ENCODE data around the gene RET. TPM values are rescaled to one million over a fixed set of nuclear protein-coding genes. Genes with fewer than 3 reads are reported as not detected.

The RET gene
- total RNA-seq, 1 experiment from 2014 or later, result 21.4 TPM

DNA sequence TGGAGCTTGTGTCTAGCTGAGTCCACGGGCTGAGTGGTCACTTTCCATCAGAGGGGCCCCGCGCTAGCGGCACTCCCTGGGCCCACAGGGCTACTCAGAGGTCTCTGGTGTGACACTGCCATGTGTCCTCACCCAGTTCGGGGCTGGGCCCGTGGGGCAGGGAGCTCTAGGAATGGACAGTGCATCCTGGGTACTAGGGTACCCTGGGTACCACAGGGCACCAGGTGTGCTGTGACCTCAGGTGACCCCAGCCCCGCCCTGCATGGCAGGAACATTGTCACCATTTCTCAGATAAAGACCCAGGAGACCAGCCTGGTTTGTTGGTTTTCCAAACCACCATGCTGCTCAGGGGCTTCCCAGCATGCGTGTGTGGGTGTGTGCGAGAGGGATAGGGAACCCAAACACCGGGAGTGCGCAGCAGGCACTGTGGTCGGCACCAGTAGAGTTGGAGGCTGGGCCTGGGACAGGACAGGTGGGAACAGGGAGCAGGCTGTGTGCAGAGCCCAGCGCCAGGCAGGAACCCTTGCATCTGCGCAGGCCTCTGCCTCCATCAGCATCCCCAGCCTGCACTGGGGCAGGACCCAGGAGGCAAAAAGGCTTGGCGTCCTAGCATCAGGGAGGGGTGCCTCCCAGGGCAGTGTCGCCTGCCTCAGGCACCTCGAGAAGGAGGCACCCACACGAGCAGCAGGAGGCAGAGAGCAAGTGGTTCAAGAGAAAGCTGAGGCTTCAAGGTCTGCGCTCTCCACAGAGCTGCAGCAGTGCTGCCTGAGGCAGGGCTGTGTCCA is 42.0 kb downstream of the RET start (continued):
- TF ChIP-seq ZSCAN18 (CRISPR knock-in tag; IDR thresholded peaks at IDR 0.05), result no peak
- TF ChIP-seq USF1 (CRISPR knock-in tag; IDR thresholded peaks at IDR 0.05), result no peak
- TF ChIP-seq ZNF138 (CRISPR knock-in tag; conservative IDR thresholded peaks at IDR 0.05), result no peak
- TF ChIP-seq USF2 (CRISPR knock-in tag; IDR thresholded peaks at IDR 0.05), result no peak
- no peak for TF ChIP-seq ZMAT4 (CRISPR knock-in tag; IDR thresholded peaks at IDR 0.05)
- no peak for TF ChIP-seq ZBTB43 (CRISPR knock-in tag; IDR thresholded peaks at IDR 0.05)
- no peak for TF ChIP-seq IRF2 (CRISPR knock-in tag; IDR thresholded peaks at IDR 0.05; ENCODE audit: borderline replicate concordance, low read depth)
- no peak for TF ChIP-seq ZNF512 (CRISPR knock-in tag; IDR thresholded peaks at IDR 0.05; ENCODE audit: borderline replicate concordance)

GRCh38 chr10:43119416-43120115 is 42.7 kb downstream of the RET start:
- H3K4me3 Mint-ChIP-seq, result no peak overlapping the region
- H3K36me3 Mint-ChIP-seq, result no peaks in the 10 kb centered on the region
- H3K27me3 Mint-ChIP-seq (ENCODE audit: low read depth), result no peaks in the 10 kb centered on the region
- ChIA-PET CTCF (no interaction called here), POLR2A (no interaction called here)
- H3K9me3 Mint-ChIP-seq, result no peaks in the 10 kb centered on the region
- no peaks in the 10 kb centered on the region for H3K4me1 Mint-ChIP-seq
- no peak overlapping the region for H3K27ac Mint-ChIP-seq
- DNase-seq (ENCODE audit: low spot score) (no peak), ATAC-seq (no peak)
- no peak for TF ChIP-seq HMGA2 (CRISPR knock-in tag; IDR thresholded peaks at IDR 0.05)
- TF ChIP-seq ESRRA (CRISPR knock-in tag; IDR thresholded peaks at IDR 0.05; ENCODE audit: borderline replicate concordance), result no peak
- TF ChIP-seq JUN (CRISPR knock-in tag; IDR thresholded peaks at IDR 0.05), result no peak
- no peak for TF ChIP-seq RORB (CRISPR knock-in tag; IDR thresholded peaks at IDR 0.05)
- TF ChIP-seq CREM (CRISPR knock-in tag; IDR thresholded peaks at IDR 0.05), result no peak
- TF ChIP-seq, protein P1, sequence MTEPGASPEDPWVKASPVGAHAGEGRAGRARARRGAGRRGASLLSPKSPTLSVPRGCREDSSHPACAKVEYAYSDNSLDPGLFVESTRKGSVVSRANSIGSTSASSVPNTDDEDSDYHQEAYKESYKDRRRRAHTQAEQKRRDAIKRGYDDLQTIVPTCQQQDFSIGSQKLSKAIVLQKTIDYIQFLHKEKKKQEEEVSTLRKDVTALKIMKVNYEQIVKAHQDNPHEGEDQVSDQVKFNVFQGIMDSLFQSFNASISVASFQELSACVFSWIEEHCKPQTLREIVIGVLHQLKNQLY (CRISPR knock-in tag; IDR thresholded peaks at IDR 0.05), result no peak
- no peak for TF ChIP-seq JAZF1 (CRISPR knock-in tag; IDR thresholded peaks at IDR 0.05)
- no peak for TF ChIP-seq TEAD4 (CRISPR knock-in tag; IDR thresholded peaks at IDR 0.05)
- TF ChIP-seq ATF3 (CRISPR knock-in tag; conservative IDR thresholded peaks at IDR 0.05), result no peak
- no peak for TF ChIP-seq ZNF532 (CRISPR knock-in tag; IDR thresholded peaks at IDR 0.05; ENCODE audit: borderline replicate concordance)
- TF ChIP-seq NR2C2 (CRISPR knock-in tag; IDR thresholded peaks at IDR 0.05), result no peak
- TF ChIP-seq, protein P2, sequence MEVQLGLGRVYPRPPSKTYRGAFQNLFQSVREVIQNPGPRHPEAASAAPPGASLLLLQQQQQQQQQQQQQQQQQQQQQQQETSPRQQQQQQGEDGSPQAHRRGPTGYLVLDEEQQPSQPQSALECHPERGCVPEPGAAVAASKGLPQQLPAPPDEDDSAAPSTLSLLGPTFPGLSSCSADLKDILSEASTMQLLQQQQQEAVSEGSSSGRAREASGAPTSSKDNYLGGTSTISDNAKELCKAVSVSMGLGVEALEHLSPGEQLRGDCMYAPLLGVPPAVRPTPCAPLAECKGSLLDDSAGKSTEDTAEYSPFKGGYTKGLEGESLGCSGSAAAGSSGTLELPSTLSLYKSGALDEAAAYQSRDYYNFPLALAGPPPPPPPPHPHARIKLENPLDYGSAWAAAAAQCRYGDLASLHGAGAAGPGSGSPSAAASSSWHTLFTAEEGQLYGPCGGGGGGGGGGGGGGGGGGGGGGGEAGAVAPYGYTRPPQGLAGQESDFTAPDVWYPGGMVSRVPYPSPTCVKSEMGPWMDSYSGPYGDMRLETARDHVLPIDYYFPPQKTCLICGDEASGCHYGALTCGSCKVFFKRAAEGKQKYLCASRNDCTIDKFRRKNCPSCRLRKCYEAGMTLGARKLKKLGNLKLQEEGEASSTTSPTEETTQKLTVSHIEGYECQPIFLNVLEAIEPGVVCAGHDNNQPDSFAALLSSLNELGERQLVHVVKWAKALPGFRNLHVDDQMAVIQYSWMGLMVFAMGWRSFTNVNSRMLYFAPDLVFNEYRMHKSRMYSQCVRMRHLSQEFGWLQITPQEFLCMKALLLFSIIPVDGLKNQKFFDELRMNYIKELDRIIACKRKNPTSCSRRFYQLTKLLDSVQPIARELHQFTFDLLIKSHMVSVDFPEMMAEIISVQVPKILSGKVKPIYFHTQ (CRISPR knock-in tag; IDR thresholded peaks at IDR 0.05), result no peak
